Liver (tissue), 3 donors: Measurements from ENCODE around the gene TYRO3.

ENCODE experiments used
- ATF3 ChIP-seq: IDR thresholded peaks from 2 replicates; pipeline ENCODE4 v1.6.1; 2016; ENCODE audit warnings: antibody characterized with exemption
- CTCF ChIP-seq: fragments of 150-350 bp; IDR thresholded peaks from 2 replicates; pipeline ENCODE4 v1.5.1; 2017; ENCODE audit warnings: improper control_type of control experiment, low read depth, low read length; ENCODE audit not compliant: missing input control
- EGR1 ChIP-seq, 2 donors: IDR thresholded peaks; 2 replicates each; pipeline ENCODE4 v1.6.1; 2016 to 2018; ENCODE audit warnings: antibody characterized with exemption in 2 of 2, low read depth in 2 of 2
- FOXA1 ChIP-seq: IDR thresholded peaks from 2 replicates; pipeline ENCODE4 v1.6.1; 2016; ENCODE audit warnings: antibody characterized with exemption
- JUND ChIP-seq, 2 donors: IDR thresholded peaks; 2 replicates each; pipeline ENCODE4 v1.6.1; 2016; ENCODE audit warnings: antibody characterized with exemption in 2 of 2
- MAX ChIP-seq: IDR thresholded peaks from 2 replicates; pipeline ENCODE4 v1.6.1; 2016; ENCODE audit warnings: antibody characterized with exemption
- NR2F2 ChIP-seq: IDR thresholded peaks from 2 replicates; pipeline ENCODE4 v1.6.1; 2016; ENCODE audit warnings: antibody characterized with exemption
- RAD21 ChIP-seq, 2 donors: IDR thresholded peaks; 2 replicates each; pipeline ENCODE4 v1.6.1; 2016; ENCODE audit warnings: antibody characterized with exemption in 2 of 2, mild to moderate bottlenecking in 2 of 2
- REST ChIP-seq: IDR thresholded peaks from 2 replicates; pipeline ENCODE4 v1.6.1; 2016; ENCODE audit warnings: antibody characterized with exemption, mild to moderate bottlenecking
- RXRA ChIP-seq, 2 donors: IDR thresholded peaks; 2 replicates each; pipeline ENCODE4 v1.6.1; 2017 to 2018; ENCODE audit warnings: antibody characterized with exemption in 2 of 2, mild to moderate bottlenecking in 1 of 2
- SP1 ChIP-seq: IDR thresholded peaks from 2 replicates; pipeline ENCODE4 v1.6.1; 2018; ENCODE audit warnings: antibody characterized with exemption, mild to moderate bottlenecking
- TAF1 ChIP-seq: conservative IDR thresholded peaks from 2 replicates; pipeline ENCODE4 v1.6.1; 2016; ENCODE audit warnings: antibody characterized with exemption, mild to moderate bottlenecking
- YY1 ChIP-seq: IDR thresholded peaks from 2 replicates; pipeline ENCODE4 v1.6.1; 2016; ENCODE audit warnings: antibody characterized with exemption, mild to moderate bottlenecking
- ZBTB33 ChIP-seq: IDR thresholded peaks from 2 replicates; pipeline ENCODE4 v1.6.1; 2016; ENCODE audit warnings: antibody characterized with exemption
- donor health status: healthy.
- donor health status: healthy.

- no peak for TF ChIP-seq EGR1 (IDR thresholded peaks at IDR 0.05; ENCODE audit: low read depth in 2 of 2)
- no peak for TF ChIP-seq REST
- no peak for TF ChIP-seq CTCF
- no peak for TF ChIP-seq ATF3
- TF ChIP-seq YY1: no peak
- TF ChIP-seq ZBTB33: no peak
- TF ChIP-seq TAF1: no peak
- no peak for TF ChIP-seq NR2F2
- no peak for TF ChIP-seq MAX
- TF ChIP-seq RAD21 (IDR thresholded peaks at IDR 0.05): no peak
- no peak for TF ChIP-seq RXRA (IDR thresholded peaks at IDR 0.05)
- no peak for TF ChIP-seq JUND (IDR thresholded peaks at IDR 0.05)
- no peak for TF ChIP-seq SP1
- no peak for TF ChIP-seq FOXA1
These were observed 11.9 kb upstream of the TYRO3 start for GRCh38 chr15:41546851-41547786.
